Activated naive CD8-positive, alpha-beta T cell treated with anti-CD3 and anti-CD28 coated beads, Interleukin-2, amount 50 U/mL, for 24 hours (primary cell): Measurements from ENCODE around the gene XIST.

Experiments
- ATAC-seq: fragments of 150-1000 bp; cut with Tn5 transposase; one replicate; pipeline ENCODE4 v1.10.0; 2021
- DNase-seq: peaks from one replicate; pipeline ENCODE4 v3.0.0; 2021
- H3K27ac Mint-ChIP-seq: one replicate; pipeline ENCODE4 v1.8.0; 2021; ENCODE audit warnings: mild to moderate bottlenecking, mixed read lengths
- H3K27me3 Mint-ChIP-seq: one replicate; pipeline ENCODE4 v1.8.0; 2021; ENCODE audit warnings: mixed read lengths
- H3K36me3 Mint-ChIP-seq: one replicate; pipeline ENCODE4 v1.8.0; 2021; ENCODE audit warnings: low read depth, mixed read lengths
- H3K4me1 Mint-ChIP-seq: one replicate; pipeline ENCODE4 v1.8.0; 2021; ENCODE audit warnings: mixed read lengths
- H3K4me3 Mint-ChIP-seq: one replicate; pipeline ENCODE4 v1.8.0; 2021; ENCODE audit warnings: mild to moderate bottlenecking, moderate library complexity, mixed read lengths
- H3K9me3 Mint-ChIP-seq: one replicate; pipeline ENCODE4 v1.8.0; 2021; ENCODE audit warnings: mixed read lengths

Gene XIST

DNA sequence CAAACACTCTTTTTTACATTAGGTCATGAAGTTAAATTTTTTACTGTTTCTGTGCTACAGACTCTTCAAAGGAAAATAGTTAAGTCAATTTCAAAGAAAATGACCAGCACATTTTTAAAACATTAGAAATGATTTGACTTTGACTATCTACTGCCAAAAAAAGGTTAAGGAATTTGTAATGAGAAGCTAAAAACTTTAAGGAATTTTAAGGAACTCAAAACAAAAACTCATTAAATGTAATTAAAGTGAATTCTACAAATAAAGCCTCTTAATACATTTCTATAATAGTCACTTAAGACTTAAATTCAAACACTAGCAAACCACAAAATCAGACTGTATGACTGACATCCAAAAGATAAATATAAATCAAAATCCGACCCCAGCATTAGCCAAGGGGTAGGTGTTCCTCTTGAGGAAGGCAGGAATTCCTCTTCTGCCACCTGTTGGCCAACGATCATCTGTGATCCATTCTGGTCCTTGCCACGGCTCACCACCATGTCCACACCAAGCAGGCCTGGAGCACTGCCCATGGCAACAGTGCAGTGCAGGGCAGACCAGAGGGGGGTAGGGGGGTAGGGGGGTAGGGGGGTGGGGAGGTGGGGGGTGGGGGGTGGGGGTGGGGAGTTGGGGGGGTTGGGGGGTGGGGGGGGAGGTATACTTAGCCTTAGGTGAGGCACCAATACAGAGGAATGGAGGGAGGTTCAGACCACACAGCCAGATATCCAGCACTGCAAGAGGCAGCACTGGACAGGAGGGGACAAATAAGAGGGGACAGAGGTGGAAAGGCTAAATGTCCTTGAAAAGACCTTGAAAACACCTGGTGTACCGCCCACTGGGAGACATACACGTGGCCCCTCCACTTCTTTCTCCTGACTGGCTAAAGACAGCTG is 2.1 kb downstream of the XIST start:
- ATAC-seq (no peak), DNase-seq (no peak)
- Mint-ChIP-seq H3K9me3 (no peaks in the 10 kb centered on the region), H3K27ac (no peak overlapping the region), H3K4me1 (no peaks in the 10 kb centered on the region), H3K4me3 (no peak overlapping the region), H3K27me3 (no peaks in the 10 kb centered on the region), H3K36me3 (no peaks in the 10 kb centered on the region)

GRCh38 chrX:73849073-73849472 is 3.4 kb downstream of the XIST start:
- H3K27ac Mint-ChIP-seq = no peak overlapping the region
- no peak for ATAC-seq
- H3K4me1 Mint-ChIP-seq = no peaks in the 10 kb centered on the region
- no peaks in the 10 kb centered on the region for H3K36me3 Mint-ChIP-seq
- no peaks in the 10 kb centered on the region for H3K9me3 Mint-ChIP-seq
- no peaks in the 10 kb centered on the region for H3K27me3 Mint-ChIP-seq
- no peak overlapping the region for H3K4me3 Mint-ChIP-seq
- no peak for DNase-seq

GRCh38 chrX:73847991-73848390 is 4.5 kb downstream of the XIST start:
- no peak for DNase-seq
- Mint-ChIP-seq H3K27me3 (no peaks in the 10 kb centered on the region), H3K36me3 (no peaks in the 10 kb centered on the region), H3K27ac (no peak overlapping the region), H3K4me1 (no peaks in the 10 kb centered on the region), H3K9me3 (no peaks in the 10 kb centered on the region), H3K4me3 (no peak overlapping the region)
- no peak for ATAC-seq

DNA sequence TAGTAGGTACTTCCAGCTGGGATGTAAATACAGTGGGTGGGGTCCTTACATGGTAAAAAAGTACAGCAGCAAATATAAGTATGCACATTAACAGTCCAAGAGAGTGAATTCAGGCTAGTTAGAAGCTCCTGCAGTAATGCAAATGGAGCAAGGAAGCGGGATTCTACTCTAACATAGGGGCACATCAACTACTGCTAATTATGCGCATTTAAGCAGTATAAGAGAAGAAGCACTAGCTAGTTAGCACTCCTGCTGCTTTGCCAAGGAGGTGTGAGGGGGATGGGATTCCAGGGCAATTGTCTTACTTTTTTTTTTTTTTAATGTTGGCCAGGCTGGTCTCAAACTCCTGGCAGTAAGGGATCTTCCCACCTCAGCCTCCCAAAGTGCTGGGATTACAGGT is 5.4 kb downstream of the XIST start:
- ATAC-seq (no peak), DNase-seq (no peak)
- no peaks in the 10 kb centered on the region for H3K36me3 Mint-ChIP-seq
- H3K27ac Mint-ChIP-seq = no peak overlapping the region
- H3K4me1 Mint-ChIP-seq = no peaks in the 10 kb centered on the region
- no peaks in the 10 kb centered on the region for H3K27me3 Mint-ChIP-seq
- H3K4me3 Mint-ChIP-seq = no peak overlapping the region
- no peaks in the 10 kb centered on the region for H3K9me3 Mint-ChIP-seq

GRCh38 chrX:73842541-73843234 is 9.8 kb downstream of the XIST start:
- Mint-ChIP-seq H3K4me1 (no peaks in the 10 kb centered on the region), H3K27me3 (no peaks in the 10 kb centered on the region), H3K36me3 (no peaks in the 10 kb centered on the region), H3K27ac (no peak overlapping the region), H3K9me3 (no peaks in the 10 kb centered on the region), H3K4me3 (no peak overlapping the region)
- DNase-seq (no peak), ATAC-seq (no peak)

- ATAC-seq (no peak), DNase-seq (no peak)
- no peaks in the 10 kb centered on the region for H3K4me1 Mint-ChIP-seq
- no peak overlapping the region for H3K4me3 Mint-ChIP-seq
- H3K9me3 Mint-ChIP-seq = no peaks in the 10 kb centered on the region
- no peak overlapping the region for H3K27ac Mint-ChIP-seq
- H3K27me3 Mint-ChIP-seq = no peaks in the 10 kb centered on the region
- no peaks in the 10 kb centered on the region for H3K36me3 Mint-ChIP-seq
Observed at GRCh38 chrX:73841337-73841736, 11.2 kb downstream of the XIST start.

- H3K4me3 Mint-ChIP-seq = no peak overlapping the region
- no peaks in the 10 kb centered on the region for H3K4me1 Mint-ChIP-seq
- no peaks in the 10 kb centered on the region for H3K27me3 Mint-ChIP-seq
Observed at GRCh38 chrX:73840120-73840924, 12.2 kb downstream of the XIST start.

GRCh38 chrX:73839152-73839551 is 13.4 kb downstream of the XIST start:
- Mint-ChIP-seq H3K27me3 (no peaks in the 10 kb centered on the region), H3K9me3 (no peaks in the 10 kb centered on the region), H3K36me3 (no peaks in the 10 kb centered on the region), H3K4me3 (no peak overlapping the region), H3K4me1 (no peaks in the 10 kb centered on the region), H3K27ac (no peak overlapping the region)
- DNase-seq (no peak), ATAC-seq (no peak)

More at GRCh38 chrX:73840120-73840924, 12.2 kb downstream of the XIST start:
- Mint-ChIP-seq H3K36me3 (no peaks in the 10 kb centered on the region), H3K9me3 (no peaks in the 10 kb centered on the region), H3K27ac (no peak overlapping the region)
- ATAC-seq (no peak), DNase-seq (no peak)

DNA sequence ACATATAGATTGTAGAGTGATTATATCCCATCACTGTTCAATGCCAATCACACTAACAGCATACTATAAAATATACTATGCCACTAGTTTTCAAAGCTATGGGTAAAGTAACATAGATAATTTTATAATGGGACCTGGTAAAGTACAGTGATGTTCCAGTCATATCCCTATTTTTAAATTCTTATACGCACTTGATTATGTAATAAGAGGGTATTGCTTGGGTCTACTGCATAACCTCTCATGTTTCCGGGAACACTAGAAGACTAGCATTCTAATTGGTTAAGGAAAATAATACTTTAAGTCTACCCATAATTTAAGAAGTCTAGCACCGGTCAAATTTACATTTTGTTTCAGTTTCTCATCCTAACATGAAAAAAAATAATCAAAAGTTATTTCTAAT is 14.4 kb downstream of the XIST start:
- H3K4me3 Mint-ChIP-seq = no peak overlapping the region
- H3K36me3 Mint-ChIP-seq = no peaks in the 10 kb centered on the region
- no peaks in the 10 kb centered on the region for H3K9me3 Mint-ChIP-seq
- no peak overlapping the region for H3K27ac Mint-ChIP-seq
- ATAC-seq = no peak
- DNase-seq = no peak
- no peaks in the 10 kb centered on the region for H3K27me3 Mint-ChIP-seq
- H3K4me1 Mint-ChIP-seq = no peaks in the 10 kb centered on the region

DNA sequence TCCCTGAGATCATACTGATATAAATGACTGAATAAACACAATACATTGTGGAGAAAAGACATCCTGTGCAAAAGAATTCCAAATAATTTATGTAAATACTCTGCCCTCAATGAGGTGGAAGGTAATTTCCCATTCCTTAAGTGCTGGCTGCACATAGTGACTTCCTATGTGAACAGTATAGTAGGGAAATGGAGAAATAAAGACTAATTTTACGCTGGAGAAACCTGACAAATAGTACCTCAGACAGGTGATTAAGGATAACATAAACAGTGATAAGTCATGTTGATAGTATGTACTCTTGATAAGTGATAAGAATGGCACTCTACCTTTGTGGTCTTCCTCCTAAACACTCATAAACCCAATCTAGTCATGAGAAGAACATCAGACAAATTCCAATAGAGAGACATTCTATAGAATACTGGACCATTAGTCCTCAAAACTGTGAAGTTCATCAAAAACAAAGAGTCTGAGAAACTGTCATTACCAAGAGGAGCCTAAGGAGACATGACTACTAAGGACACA is 15.5 kb downstream of the XIST start:
- H3K4me3 Mint-ChIP-seq = no peak overlapping the region
- no peaks in the 10 kb centered on the region for H3K27me3 Mint-ChIP-seq
- no peaks in the 10 kb centered on the region for H3K36me3 Mint-ChIP-seq
- no peaks in the 10 kb centered on the region for H3K9me3 Mint-ChIP-seq
- H3K27ac Mint-ChIP-seq = no peak overlapping the region
- H3K4me1 Mint-ChIP-seq = no peaks in the 10 kb centered on the region
- ATAC-seq (no peak), DNase-seq (no peak)

GRCh38 chrX:73834219-73834618 is 18.3 kb downstream of the XIST start:
- no peak overlapping the region for H3K27ac Mint-ChIP-seq

GRCh38 chrX:73832319-73832718 is 20.2 kb downstream of the XIST start:
- no peak overlapping the region for H3K4me3 Mint-ChIP-seq
- H3K9me3 Mint-ChIP-seq = no peaks in the 10 kb centered on the region
- no peaks in the 10 kb centered on the region for H3K27me3 Mint-ChIP-seq
- H3K36me3 Mint-ChIP-seq = no peaks in the 10 kb centered on the region
- H3K27ac Mint-ChIP-seq = no peak overlapping the region
- H3K4me1 Mint-ChIP-seq = no peaks in the 10 kb centered on the region
- DNase-seq (no peak), ATAC-seq (no peak)

More at GRCh38 chrX:73834219-73834618, 18.3 kb downstream of the XIST start:
- Mint-ChIP-seq H3K4me3 (no peak overlapping the region), H3K36me3 (no peaks in the 10 kb centered on the region), H3K4me1 (no peaks in the 10 kb centered on the region), H3K27me3 (no peaks in the 10 kb centered on the region), H3K9me3 (no peaks in the 10 kb centered on the region)
- ATAC-seq (no peak), DNase-seq (no peak)

DNA sequence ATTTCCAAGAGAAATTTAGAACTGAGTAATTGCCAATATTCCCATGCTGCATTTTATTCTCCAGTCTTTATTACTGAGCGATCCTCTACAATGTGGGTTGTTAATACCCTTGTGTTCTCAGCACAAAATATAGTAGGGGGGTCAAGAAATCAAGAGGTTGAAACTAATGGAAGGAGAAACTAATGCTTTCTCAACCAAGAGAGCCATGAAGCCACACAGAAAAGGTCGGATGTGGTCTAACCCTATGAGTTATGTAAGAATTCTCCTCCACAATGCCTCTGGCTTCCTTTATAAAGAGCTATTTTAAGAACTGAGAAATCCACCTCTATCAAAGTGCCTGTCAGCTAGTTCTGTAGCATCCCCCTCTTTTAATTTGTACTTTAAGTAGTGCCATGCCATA is 21.0 kb downstream of the XIST start:
- H3K27me3 Mint-ChIP-seq = no peaks in the 10 kb centered on the region
- H3K4me3 Mint-ChIP-seq = no peak overlapping the region
- no peaks in the 10 kb centered on the region for H3K4me1 Mint-ChIP-seq
- H3K27ac Mint-ChIP-seq = no peak overlapping the region
- H3K9me3 Mint-ChIP-seq = no peaks in the 10 kb centered on the region
- no peak for DNase-seq
- ATAC-seq = no peak
- no peaks in the 10 kb centered on the region for H3K36me3 Mint-ChIP-seq

- H3K4me1 Mint-ChIP-seq = no peaks in the 10 kb centered on the region
- no peaks in the 10 kb centered on the region for H3K9me3 Mint-ChIP-seq
- no peaks in the 10 kb centered on the region for H3K27me3 Mint-ChIP-seq
- no peak overlapping the region for H3K27ac Mint-ChIP-seq
- no peaks in the 10 kb centered on the region for H3K36me3 Mint-ChIP-seq
- H3K4me3 Mint-ChIP-seq = no peak overlapping the region
- ATAC-seq = no peak
- DNase-seq = no peak
Observed at GRCh38 chrX:73830489-73831414, 21.8 kb downstream of the XIST start.
